ENCODE results near the gene E2F4.

Gene E2F4

GRCh38 chr16:67186550-67186950 is 5.4 kb upstream of the E2F4 start:
- H3K4me3 Mint-ChIP-seq = no peak overlapping the region
- H3K4me1 Mint-ChIP-seq = peaks cover 23% of the 10 kb centered on the region
- H3K27ac Mint-ChIP-seq = no peak overlapping the region
- H3K9me3 Mint-ChIP-seq = peaks cover 3% of the 10 kb centered on the region
- no peak for DNase-seq
- peaks cover 37% of the 10 kb centered on the region for H3K27me3 Mint-ChIP-seq (ENCODE audit: low read depth, poor library complexity)
- no peaks in the 10 kb centered on the region for H3K36me3 Mint-ChIP-seq (ENCODE audit: low read depth)
- no peak for TF ChIP-seq CTCF (IDR thresholded peaks at IDR 0.05)

- no peak overlapping the region for H3K27ac Mint-ChIP-seq
- H3K36me3 Mint-ChIP-seq (ENCODE audit: low read depth) = no peaks in the 10 kb centered on the region
- H3K4me3 Mint-ChIP-seq = no peak overlapping the region
- TF ChIP-seq CTCF (IDR thresholded peaks at IDR 0.05) = no peak
- H3K27me3 Mint-ChIP-seq (ENCODE audit: low read depth, poor library complexity) = peaks cover 40% of the 10 kb centered on the region
- H3K4me1 Mint-ChIP-seq = peaks cover 28% of the 10 kb centered on the region
- peaks cover 3% of the 10 kb centered on the region for H3K9me3 Mint-ChIP-seq
- no peak for DNase-seq
Observed at GRCh38 chr16:67187175-67187890, 4.6 kb upstream of the E2F4 start.

- Mint-ChIP-seq H3K4me1 (peaks cover 37% of the 10 kb centered on the region), H3K4me3 (no peak overlapping the region), H3K27ac (no peak overlapping the region), H3K27me3 (ENCODE audit: low read depth, poor library complexity) (peaks cover 43% of the 10 kb centered on the region), H3K36me3 (ENCODE audit: low read depth) (no peaks in the 10 kb centered on the region), H3K9me3 (peaks cover 3% of the 10 kb centered on the region)
- no peak for DNase-seq
- TF ChIP-seq CTCF (IDR thresholded peaks at IDR 0.05) = no peak
Observed at GRCh38 chr16:67188323-67188722, 3.6 kb upstream of the E2F4 start.

- peaks cover 3% of the 10 kb centered on the region for H3K36me3 Mint-ChIP-seq (ENCODE audit: low read depth)
- peaks cover 43% of the 10 kb centered on the region for H3K27me3 Mint-ChIP-seq (ENCODE audit: low read depth, poor library complexity)
- no peak overlapping the region for H3K27ac Mint-ChIP-seq
- H3K9me3 Mint-ChIP-seq = peaks cover 3% of the 10 kb centered on the region
- no peak for DNase-seq
- TF ChIP-seq CTCF (IDR thresholded peaks at IDR 0.05) = no peak
- no peak overlapping the region for H3K4me3 Mint-ChIP-seq
- peaks cover 42% of the 10 kb centered on the region for H3K4me1 Mint-ChIP-seq
Observed at GRCh38 chr16:67188798-67189197, 3.2 kb upstream of the E2F4 start.

GRCh38 chr16:67190041-67190440 is 1.9 kb upstream of the E2F4 start, which contains the start of gene EXOC3L1:
TSS of gene EXOC3L1 (minus strand) at chr16:67190136. CDS start at chr16:67189676, 460 bp downstream.
- Mint-ChIP-seq H3K27me3 (ENCODE audit: low read depth, poor library complexity) (peaks cover 33% of the 10 kb centered on the region), H3K36me3 (ENCODE audit: low read depth) (peaks cover 12% of the 10 kb centered on the region), H3K27ac (no peak within 1 kb of the TSS), H3K9me3 (peaks cover 3% of the 10 kb centered on the region), H3K4me1 (peaks cover 44% of the 10 kb centered on the region), H3K4me3 (peak within 1 kb of the TSS; percentile 36)
- TF ChIP-seq CTCF (IDR thresholded peaks at IDR 0.05) = no peak
- no peak for DNase-seq
